Astrocyte (in vitro differentiated cells and primary cell): ENCODE measurements around the gene CCL5. TPM values are rescaled to one million over a fixed set of nuclear protein-coding genes. Genes with fewer than 3 reads are reported as not detected.

ENCODE experiments used
- DNase-seq: peaks from one replicate; pipeline ENCODE4 v3.0.0-alpha.2; 2010; ENCODE audit warnings: low read depth
- FAIRE-seq: peaks from 2 replicates; lab custom pipeline; 2011; peaks lifted over from hg19 to GRCh38; lab: Jason Lieb, UNC
- H2AFZ ChIP-seq: 2 replicates; pipeline ENCODE4 v1.6.0; 2012; ENCODE audit warnings: low read depth, low read length, inconsistent platforms
- H3K27ac ChIP-seq: 2 replicates; pipeline ENCODE4 v1.5.1; 2011; ENCODE audit warnings: low read depth, low read length, inconsistent platforms
- H3K27me3 ChIP-seq: 2 replicates; pipeline ENCODE4 v1.6.0; 2011; ENCODE audit warnings: low read length, inconsistent platforms; ENCODE audit not compliant: insufficient read depth
- H3K36me3 ChIP-seq: 2 replicates; pipeline ENCODE4 v1.5.1; 2011; ENCODE audit warnings: low read length, inconsistent platforms; ENCODE audit not compliant: insufficient read depth
- H3K4me1 ChIP-seq: 2 replicates; pipeline ENCODE4 v1.5.1; 2011; ENCODE audit warnings: low read length, inconsistent platforms; ENCODE audit not compliant: insufficient read depth
- H3K4me2 ChIP-seq: 2 replicates; pipeline ENCODE4 v1.6.0; 2012; ENCODE audit warnings: low read length, inconsistent platforms
- H3K4me3 ChIP-seq: 2 replicates; pipeline ENCODE4 v1.5.1; 2011; ENCODE audit warnings: low read depth, mild to moderate bottlenecking, low read length, inconsistent platforms; ENCODE audit not compliant: insufficient read depth
- H3K79me2 ChIP-seq: 2 replicates; pipeline ENCODE4 v1.6.0; 2012; ENCODE audit warnings: mild to moderate bottlenecking, low read length, inconsistent platforms; ENCODE audit not compliant: insufficient read depth
- H3K9ac ChIP-seq: 2 replicates; pipeline ENCODE4 v1.6.0; 2012; ENCODE audit warnings: mild to moderate bottlenecking, low read length, inconsistent platforms
- H3K9me3 ChIP-seq: 2 replicates; pipeline ENCODE4 v1.5.1; 2012; ENCODE audit warnings: low read depth, mild to moderate bottlenecking, low read length, inconsistent platforms; ENCODE audit not compliant: insufficient read depth
- H4K20me1 ChIP-seq: 2 replicates; pipeline ENCODE4 v1.6.0; 2012; ENCODE audit warnings: low read length, inconsistent platforms; ENCODE audit not compliant: insufficient read depth
- H3K27ac Mint-ChIP-seq: one replicate; pipeline ENCODE4 v1.8.0; 2021; ENCODE audit warnings: mild to moderate bottlenecking, mixed read lengths; ENCODE audit not compliant: unreplicated experiment
- H3K27me3 Mint-ChIP-seq: one replicate; pipeline ENCODE4 v1.8.0; 2021; ENCODE audit warnings: low read depth, mixed read lengths; ENCODE audit not compliant: unreplicated experiment
- H3K36me3 Mint-ChIP-seq: one replicate; pipeline ENCODE4 v1.8.0; 2021; ENCODE audit warnings: low read depth, mixed read lengths; ENCODE audit not compliant: unreplicated experiment
- H3K4me1 Mint-ChIP-seq: one replicate; pipeline ENCODE4 v1.8.0; 2021; ENCODE audit warnings: low read depth, mixed read lengths; ENCODE audit not compliant: unreplicated experiment
- H3K4me3 Mint-ChIP-seq: one replicate; pipeline ENCODE4 v1.8.0; 2021; ENCODE audit warnings: mild to moderate bottlenecking, moderate library complexity, mixed read lengths; ENCODE audit not compliant: unreplicated experiment
- H3K9me3 Mint-ChIP-seq: one replicate; pipeline ENCODE4 v1.8.0; 2021; ENCODE audit warnings: mild to moderate bottlenecking, mixed read lengths; ENCODE audit not compliant: unreplicated experiment
- CTCF ChIP-seq: IDR thresholded peaks from 2 replicates; pipeline ENCODE4 v1.5.1; 2011; ENCODE audit warnings: low read depth, mild to moderate bottlenecking, inconsistent platforms, low read length, moderate library complexity; ENCODE audit not compliant: insufficient read depth
- EZH2 ChIP-seq: IDR thresholded peaks from 2 replicates; pipeline ENCODE4 v1.6.1; 2012; ENCODE audit warnings: mild to moderate bottlenecking, low read length, inconsistent platforms; ENCODE audit not compliant: insufficient read depth
- total RNA-seq: library from RNA; stranded (reverse); gene quantifications from 2 replicates; pipeline ENCODE4 v1.2.1, GENCODE V29; 2021

CCL5 gene
- total RNA-seq, 1 donor from 2014 or later = 71.3 TPM

DNA sequence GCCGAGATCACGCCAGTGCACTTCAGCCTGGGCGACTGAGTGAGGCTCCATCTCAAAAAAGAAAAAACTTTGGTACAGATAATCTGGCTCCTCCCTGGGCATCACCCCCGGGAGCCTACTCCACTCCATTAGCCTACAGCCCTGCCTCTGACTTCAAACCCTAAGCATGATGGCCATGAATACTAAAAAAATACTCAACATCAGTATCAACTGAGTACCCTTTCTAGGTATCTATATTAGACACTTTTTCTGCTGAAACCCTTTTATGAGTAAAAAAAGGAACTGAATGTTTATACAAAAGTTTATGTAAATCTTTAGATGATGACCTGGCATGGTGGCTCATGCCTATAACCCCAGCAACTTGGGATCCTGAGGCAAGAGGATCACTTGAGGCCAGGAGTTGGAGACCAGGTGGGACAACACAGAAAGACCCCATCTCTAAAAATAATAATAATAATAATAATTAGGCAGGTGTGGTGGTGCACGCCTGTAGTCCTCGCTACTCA, 43.5 kb upstream of the CCL5 start:
- Mint-ChIP-seq H3K27ac (no peak overlapping the region), H3K4me1 (no peaks in the 10 kb centered on the region), H3K27me3 (no peaks in the 10 kb centered on the region), H3K4me3 (no peak overlapping the region), H3K36me3 (no peaks in the 10 kb centered on the region), H3K9me3 (no peaks in the 10 kb centered on the region)
- Histone ChIP-seq H3K4me2 (no peak overlapping the region), H3K4me1 (no peaks in the 10 kb centered on the region), H3K4me3 (no peak overlapping the region), H3K27ac (no peak overlapping the region), H3K9me3 (no peaks in the 10 kb centered on the region), H4K20me1 (no peaks in the 10 kb centered on the region), H3K27me3 (no peaks in the 10 kb centered on the region), H3K79me2 (no peaks in the 10 kb centered on the region), H3K36me3 (no peaks in the 10 kb centered on the region), H2AFZ (no peak overlapping the region), H3K9ac (no peak overlapping the region)
- DNase-seq (no peak), FAIRE-seq (no peak)
- TF ChIP-seq EZH2 (no peak), CTCF (no peak)

GRCh38 chr17:35920229-35920628, 40.1 kb upstream of the CCL5 start:
- FAIRE-seq = no peak
- no peak overlapping the region for H3K27ac ChIP-seq
- H3K9me3 Mint-ChIP-seq = peaks cover under 1% of the 10 kb centered on the region
- H3K4me3 Mint-ChIP-seq = no peak overlapping the region
- no peak for DNase-seq
- H3K9ac ChIP-seq = no peak overlapping the region
- H3K27me3 Mint-ChIP-seq = peaks cover 5% of the 10 kb centered on the region
- H3K79me2 ChIP-seq = no peaks in the 10 kb centered on the region
- no peaks in the 10 kb centered on the region for H3K36me3 ChIP-seq
- TF ChIP-seq CTCF (no peak), EZH2 (no peak)
- H3K4me2 ChIP-seq = no peak overlapping the region
- H3K4me3 ChIP-seq = no peak overlapping the region
- H4K20me1 ChIP-seq = no peaks in the 10 kb centered on the region
- no peaks in the 10 kb centered on the region for H3K9me3 ChIP-seq
- no peak overlapping the region for H3K27ac Mint-ChIP-seq
- H3K27me3 ChIP-seq = no peaks in the 10 kb centered on the region
- no peaks in the 10 kb centered on the region for H3K4me1 ChIP-seq
- H3K36me3 Mint-ChIP-seq = no peaks in the 10 kb centered on the region
- no peak overlapping the region for H2AFZ ChIP-seq
- no peaks in the 10 kb centered on the region for H3K4me1 Mint-ChIP-seq

- TF ChIP-seq CTCF (no peak), EZH2 (no peak)
- Histone ChIP-seq H3K9me3 (no peaks in the 10 kb centered on the region), H3K4me1 (no peaks in the 10 kb centered on the region), H3K27ac (no peak overlapping the region), H3K36me3 (no peaks in the 10 kb centered on the region), H3K4me2 (no peak overlapping the region), H3K4me3 (no peak overlapping the region), H3K27me3 (no peaks in the 10 kb centered on the region), H3K79me2 (no peaks in the 10 kb centered on the region), H3K9ac (no peak overlapping the region), H4K20me1 (no peaks in the 10 kb centered on the region), H2AFZ (no peak overlapping the region)
- H3K4me1 Mint-ChIP-seq = no peaks in the 10 kb centered on the region
- peaks cover 6% of the 10 kb centered on the region for H3K9me3 Mint-ChIP-seq
- H3K4me3 Mint-ChIP-seq = no peak overlapping the region
- no peak overlapping the region for H3K27ac Mint-ChIP-seq
- no peak for FAIRE-seq
- H3K36me3 Mint-ChIP-seq = no peaks in the 10 kb centered on the region
- H3K27me3 Mint-ChIP-seq = peaks cover 14% of the 10 kb centered on the region
- no peak for DNase-seq
These were observed 38.5 kb upstream of the CCL5 start for GRCh38 chr17:35918665-35919064.
